SKM-1 (cell line): ENCODE data around the gene GNAL.

ENCODE experiments used
- DNase-seq: peaks from one replicate; lab custom pipeline; 2025; ENCODE audit not compliant: unreplicated experiment; lab: John Stamatoyannopoulos, UW

The GNAL gene

GRCh38 chr18:11802158-11802557 is 113.1 kb downstream of the GNAL start:
- DNase-seq: no peak

GRCh38 chr18:11802586-11802985 is 113.5 kb downstream of the GNAL start:
- DNase-seq: no peak

- no peak for DNase-seq
These were observed 118.2 kb downstream of the GNAL start for GRCh38 chr18:11807233-11807632.

- DNase-seq: no peak
These were observed 119.2 kb downstream of the GNAL start for GRCh38 chr18:11808001-11808855.

GRCh38 chr18:11809895-11810294 is 120.8 kb downstream of the GNAL start:
- no peak for DNase-seq

- DNase-seq: no peak
These were observed 121.3 kb downstream of the GNAL start for GRCh38 chr18:11810379-11810778.

- DNase-seq: no peak
These were observed 121.9 kb downstream of the GNAL start for GRCh38 chr18:11811009-11811408.

- DNase-seq: no peak
These were observed 128.2 kb downstream of the GNAL start for GRCh38 chr18:11817229-11817628.

GRCh38 chr18:11818486-11819203 is 129.6 kb downstream of the GNAL start:
- DNase-seq: no peak

GRCh38 chr18:11819938-11820337 is 130.9 kb downstream of the GNAL start:
- no peak for DNase-seq

- DNase-seq: no peak
These were observed 131.6 kb downstream of the GNAL start for GRCh38 chr18:11820697-11821096.

GRCh38 chr18:11821208-11821607 is 132.1 kb downstream of the GNAL start:
- no peak for DNase-seq

GRCh38 chr18:11821643-11822237 is 132.7 kb downstream of the GNAL start:
- no peak for DNase-seq

GRCh38 chr18:11823545-11823944 is 134.5 kb downstream of the GNAL start:
- DNase-seq: no peak

- no peak for DNase-seq
These were observed 137.8 kb downstream of the GNAL start for GRCh38 chr18:11826836-11827235.

GRCh38 chr18:11828786-11829432 is 139.8 kb downstream of the GNAL start:
- no peak for DNase-seq

GRCh38 chr18:11830585-11830984 is 141.5 kb downstream of the GNAL start:
- no peak for DNase-seq

- DNase-seq: no peak
These were observed 142.9 kb downstream of the GNAL start for GRCh38 chr18:11831921-11832320.

GRCh38 chr18:11834772-11835171 is 145.7 kb downstream of the GNAL start:
- no peak for DNase-seq

- no peak for DNase-seq
These were observed 150.5 kb downstream of the GNAL start for GRCh38 chr18:11839556-11839955.

GRCh38 chr18:11840493-11840892 is 151.4 kb downstream of the GNAL start:
- DNase-seq: no peak
